Measurements from ENCODE around the gene ERG28.

ERG28 gene

GRCh38 chr14:75634848-75635247 lies 25.8 kb downstream of the ERG28 start:
- no peak for TF ChIP-seq CTCF (IDR thresholded peaks at IDR 0.05)
- no peak overlapping the region for H3K27ac ChIP-seq
- no peaks in the 10 kb centered on the region for H3K4me1 ChIP-seq
- no peaks in the 10 kb centered on the region for H3K27me3 ChIP-seq
- no peaks in the 10 kb centered on the region for H3K9me3 ChIP-seq
- intact Hi-C loops (cut with DNase I; ENCODE audit: low total_unique reads), result no loop called here
- no peak overlapping the region for H3K4me3 ChIP-seq
- H3K36me3 ChIP-seq, result no peaks in the 10 kb centered on the region
- no peak for DNase-seq

GRCh38 chr14:75631453-75631831 lies 29.2 kb downstream of the ERG28 start:
- Histone ChIP-seq H3K27me3 (no peaks in the 10 kb centered on the region), H3K9me3 (no peaks in the 10 kb centered on the region), H3K4me1 (no peaks in the 10 kb centered on the region), H3K4me3 (no peak overlapping the region), H3K36me3 (no peaks in the 10 kb centered on the region), H3K27ac (no peak overlapping the region)
- TF ChIP-seq CTCF (IDR thresholded peaks at IDR 0.05), result no peak
- intact Hi-C loops (cut with DNase I; ENCODE audit: low total_unique reads), result no loop called here
- no peak for DNase-seq

GRCh38 chr14:75630695-75631452 lies 29.8 kb downstream of the ERG28 start:
- Histone ChIP-seq H3K9me3 (no peaks in the 10 kb centered on the region), H3K27me3 (no peaks in the 10 kb centered on the region), H3K36me3 (no peaks in the 10 kb centered on the region), H3K4me3 (no peak overlapping the region), H3K27ac (no peak overlapping the region), H3K4me1 (no peaks in the 10 kb centered on the region)
- DNase-seq, result no peak
- intact Hi-C loops (cut with DNase I; ENCODE audit: low total_unique reads), result no loop called here
- TF ChIP-seq CTCF (IDR thresholded peaks at IDR 0.05), result no peak

- intact Hi-C loops (cut with DNase I; ENCODE audit: low total_unique reads), result no loop called here
Observed at GRCh38 chr14:75628816-75629215, 31.9 kb downstream of the ERG28 start.

GRCh38 chr14:75627406-75627805 lies 33.3 kb downstream of the ERG28 start:
- Histone ChIP-seq H3K4me1 (no peaks in the 10 kb centered on the region), H3K36me3 (no peaks in the 10 kb centered on the region), H3K9me3 (no peaks in the 10 kb centered on the region), H3K27ac (no peak overlapping the region), H3K4me3 (no peak overlapping the region), H3K27me3 (no peaks in the 10 kb centered on the region)
- DNase-seq, result no peak
- intact Hi-C loops (cut with DNase I; ENCODE audit: low total_unique reads), result no loop called here
- TF ChIP-seq CTCF (IDR thresholded peaks at IDR 0.05), result no peak

More at GRCh38 chr14:75628816-75629215, 31.9 kb downstream of the ERG28 start:
- no peak overlapping the region for H3K4me3 ChIP-seq
- no peak for DNase-seq
- no peaks in the 10 kb centered on the region for H3K4me1 ChIP-seq
- H3K27me3 ChIP-seq, result no peaks in the 10 kb centered on the region
- no peak for TF ChIP-seq CTCF (IDR thresholded peaks at IDR 0.05)
- no peaks in the 10 kb centered on the region for H3K9me3 ChIP-seq
- H3K36me3 ChIP-seq, result no peaks in the 10 kb centered on the region
- no peak overlapping the region for H3K27ac ChIP-seq
